SU-DHL-6 (cell line): ENCODE data around the gene RGS16.

ENCODE experiments used
- H2AFZ ChIP-seq: fragments of 200-600 bp; sonication (generic); 2 replicates; pipeline ENCODE4 v1.6.1; 2014; ENCODE audit warnings: low read depth, mild to moderate bottlenecking, moderate library complexity, mixed read lengths, antibody characterized with exemption, low read length; ENCODE audit not compliant: severe bottlenecking
- H3F3A ChIP-seq: fragments of 200-600 bp; shearing (Covaris generic); 2 replicates; pipeline ENCODE4 v1.6.0; 2016; ENCODE audit warnings: antibody characterized with exemption, mild to moderate bottlenecking; ENCODE audit not compliant: insufficient read depth
- H3K27ac ChIP-seq: fragments of 200-600 bp; sonication (generic); 2 replicates; pipeline ENCODE4 v1.5.1; 2016; ENCODE audit warnings: low read depth, mild to moderate bottlenecking, low read length, moderate library complexity, mixed read lengths
- H3K27me3 ChIP-seq: fragments of 200-600 bp; sonication (generic), shearing (Covaris generic); 2 replicates; pipeline ENCODE4 v1.6.0; 2014; ENCODE audit warnings: mild to moderate bottlenecking, low read length
- H3K36me3 ChIP-seq: fragments of 200-600 bp; sonication (generic); 2 replicates; pipeline ENCODE4 v1.6.1; 2014; ENCODE audit warnings: mild to moderate bottlenecking, low read length, mixed read lengths
- H3K4me2 ChIP-seq: fragments of 300-600, 200-600 bp; shearing (Covaris generic), sonication (generic); 2 replicates; pipeline ENCODE4 v1.6.0; 2014; ENCODE audit warnings: low read length, low read depth, mild to moderate bottlenecking; ENCODE audit not compliant: poor library complexity, severe bottlenecking
- H3K4me3 ChIP-seq: fragments of 200-600 bp; sonication (generic); 2 replicates; pipeline ENCODE4 v1.5.1; 2014; ENCODE audit warnings: antibody characterized with exemption, low read length, mild to moderate bottlenecking, mixed read lengths; ENCODE audit not compliant: insufficient read depth, poor library complexity, severe bottlenecking
- H3K79me2 ChIP-seq: fragments of 200-600 bp; sonication (generic); 2 replicates; pipeline ENCODE4 v1.6.1; 2014; ENCODE audit warnings: mild to moderate bottlenecking, low read length, moderate library complexity; ENCODE audit not compliant: insufficient read depth
- H3K9ac ChIP-seq: fragments of 200-600 bp; sonication (generic); 2 replicates; pipeline ENCODE4 v1.7.0; 2014; ENCODE audit warnings: mild to moderate bottlenecking, low read length
- H3K9me2 ChIP-seq: fragments of 200-600 bp; sonication (generic); replicated peaks from 2 replicates; pipeline ENCODE4 v1.6.1; 2014; ENCODE audit warnings: low read length; ENCODE audit not compliant: insufficient read depth
- H3K9me3 ChIP-seq: fragments of 200-600 bp; sonication (generic); 2 replicates; pipeline ENCODE4 v1.6.1; 2014; ENCODE audit warnings: low read length, mixed read lengths; ENCODE audit not compliant: insufficient read depth
- H4K20me1 ChIP-seq: fragments of 200-600 bp; sonication (generic); 2 replicates; pipeline ENCODE4 v1.6.1; 2014; ENCODE audit warnings: low read depth, mild to moderate bottlenecking, antibody characterized with exemption, low read length, moderate library complexity, mixed read lengths
- EZH2phosphoT487 ChIP-seq: fragments of 200-600 bp; sonication (generic), shearing (Covaris generic); conservative IDR thresholded peaks from 2 replicates; pipeline ENCODE4 v1.6.1; 2018; ENCODE audit warnings: mild to moderate bottlenecking, antibody characterized with exemption, low read length, moderate library complexity, mixed read lengths
- TF ChIP-seq, protein P1 (sequence below): fragments of 200-600 bp; sonication (generic); IDR thresholded peaks from one replicate; pipeline ENCODE4 v1.5.1; 2017; ENCODE audit warnings: antibody characterized with exemption, mild to moderate bottlenecking, low read length, moderate library complexity; ENCODE audit not compliant: insufficient read depth, poor library complexity, severe bottlenecking

RGS16 gene

DNA sequence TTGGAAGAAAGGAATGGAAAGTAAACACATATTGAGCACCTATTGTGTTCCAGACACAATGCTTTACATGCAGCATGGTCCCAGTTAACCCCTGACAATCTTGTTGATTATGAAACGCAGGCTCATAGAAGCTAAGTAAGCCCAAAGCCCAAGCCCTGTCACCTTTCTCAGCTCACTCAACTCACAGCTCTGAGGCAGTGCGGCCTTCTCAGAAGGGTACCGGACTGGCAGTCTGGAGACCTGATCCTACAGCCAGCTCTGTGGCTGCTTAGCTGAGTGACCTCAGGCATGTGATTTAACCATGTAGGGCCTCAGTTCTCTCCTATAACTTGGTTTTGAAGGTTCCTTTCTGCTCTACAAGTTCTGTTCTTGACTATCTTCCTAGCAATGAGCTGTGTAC is 14.7 kb downstream of the RGS16 start:
- Histone ChIP-seq H3K9ac (peak overlapping the region; percentile 71), H3K9me3 (no peaks in the 10 kb centered on the region), H2AFZ (peak overlapping the region; percentile 94), H3K79me2 (no peaks in the 10 kb centered on the region), H3K36me3 (no peaks in the 10 kb centered on the region), H3K27me3 (no peaks in the 10 kb centered on the region), H3K9me2 (no peaks in the 10 kb centered on the region), H3K27ac (no peak overlapping the region), H3F3A (no peaks in the 10 kb centered on the region), H3K4me2 (peak overlapping the region; percentile 68), H3K4me3 (peak overlapping the region; percentile 75), H4K20me1 (no peaks in the 10 kb centered on the region)
- TF ChIP-seq, protein P1, sequence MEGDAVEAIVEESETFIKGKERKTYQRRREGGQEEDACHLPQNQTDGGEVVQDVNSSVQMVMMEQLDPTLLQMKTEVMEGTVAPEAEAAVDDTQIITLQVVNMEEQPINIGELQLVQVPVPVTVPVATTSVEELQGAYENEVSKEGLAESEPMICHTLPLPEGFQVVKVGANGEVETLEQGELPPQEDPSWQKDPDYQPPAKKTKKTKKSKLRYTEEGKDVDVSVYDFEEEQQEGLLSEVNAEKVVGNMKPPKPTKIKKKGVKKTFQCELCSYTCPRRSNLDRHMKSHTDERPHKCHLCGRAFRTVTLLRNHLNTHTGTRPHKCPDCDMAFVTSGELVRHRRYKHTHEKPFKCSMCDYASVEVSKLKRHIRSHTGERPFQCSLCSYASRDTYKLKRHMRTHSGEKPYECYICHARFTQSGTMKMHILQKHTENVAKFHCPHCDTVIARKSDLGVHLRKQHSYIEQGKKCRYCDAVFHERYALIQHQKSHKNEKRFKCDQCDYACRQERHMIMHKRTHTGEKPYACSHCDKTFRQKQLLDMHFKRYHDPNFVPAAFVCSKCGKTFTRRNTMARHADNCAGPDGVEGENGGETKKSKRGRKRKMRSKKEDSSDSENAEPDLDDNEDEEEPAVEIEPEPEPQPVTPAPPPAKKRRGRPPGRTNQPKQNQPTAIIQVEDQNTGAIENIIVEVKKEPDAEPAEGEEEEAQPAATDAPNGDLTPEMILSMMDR: no peak
- no peak for TF ChIP-seq EZH2phosphoT487

DNA sequence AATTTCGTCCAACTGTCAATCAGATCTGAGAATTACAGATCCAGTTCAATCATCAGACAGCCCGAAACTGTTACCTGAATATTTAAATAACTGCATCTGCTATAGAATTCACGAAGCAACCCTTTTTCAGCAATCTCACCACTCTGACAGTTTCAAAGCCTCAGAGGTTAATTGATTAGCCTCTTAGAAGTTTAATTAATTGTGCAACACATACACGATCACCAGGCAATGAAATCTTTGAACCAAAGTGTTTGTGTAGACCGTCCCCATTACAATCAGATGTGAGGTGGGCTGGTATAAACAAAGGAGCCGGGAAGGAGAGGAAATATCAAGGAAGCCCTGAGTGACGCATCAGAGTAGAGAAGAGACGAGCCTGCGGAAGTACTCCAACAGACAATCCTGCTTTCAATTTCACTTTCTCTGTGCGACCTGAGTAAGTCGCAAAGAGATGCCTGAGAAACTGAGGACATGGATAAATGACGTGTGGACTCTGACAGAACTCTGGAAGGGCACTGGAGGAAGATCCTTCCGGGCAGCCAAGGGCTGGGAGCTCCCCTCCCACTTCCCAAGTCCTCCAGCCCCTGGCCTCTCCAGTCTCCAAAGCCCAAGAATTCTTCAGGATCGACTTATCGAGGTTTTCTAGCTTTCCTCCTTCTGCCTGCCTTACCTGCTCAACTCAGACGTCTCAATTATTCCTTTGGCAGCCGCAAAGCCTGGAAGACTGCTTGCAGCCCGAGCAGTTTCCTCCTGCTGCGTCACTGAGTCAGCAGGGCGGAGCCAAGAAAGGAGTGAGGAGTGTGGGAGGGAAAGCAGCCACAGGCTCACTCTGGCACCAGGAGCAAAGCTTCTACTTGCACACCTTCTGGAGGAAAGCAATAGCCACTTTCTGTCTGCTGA is 15.4 kb downstream of the RGS16 start, which contains the start of gene RNASEL:
RNASEL (minus strand) TSS at position 757 of the 897 bp plus-strand sequence. CDS start 2,450 bp downstream, outside the sequence.
- peak within 1 kb of the TSS; percentile 47 for H3K27ac ChIP-seq
- no peaks in the 10 kb centered on the region for H4K20me1 ChIP-seq
- no peaks in the 10 kb centered on the region for H3K79me2 ChIP-seq
- H3K36me3 ChIP-seq: no peaks in the 10 kb centered on the region
- peak within 1 kb of the TSS; percentile 94 for H2AFZ ChIP-seq
- H3K9ac ChIP-seq: peak within 1 kb of the TSS; percentile 71
- TF ChIP-seq EZH2phosphoT487: no peak
- TF ChIP-seq, protein P1: no peak
- H3K4me2 ChIP-seq: peak within 1 kb of the TSS; percentile 68
- no peaks in the 10 kb centered on the region for H3F3A ChIP-seq
- no peaks in the 10 kb centered on the region for H3K27me3 ChIP-seq
- no peaks in the 10 kb centered on the region for H3K9me2 ChIP-seq
- peak within 1 kb of the TSS; percentile 75 for H3K4me3 ChIP-seq
- H3K9me3 ChIP-seq: no peaks in the 10 kb centered on the region

DNA sequence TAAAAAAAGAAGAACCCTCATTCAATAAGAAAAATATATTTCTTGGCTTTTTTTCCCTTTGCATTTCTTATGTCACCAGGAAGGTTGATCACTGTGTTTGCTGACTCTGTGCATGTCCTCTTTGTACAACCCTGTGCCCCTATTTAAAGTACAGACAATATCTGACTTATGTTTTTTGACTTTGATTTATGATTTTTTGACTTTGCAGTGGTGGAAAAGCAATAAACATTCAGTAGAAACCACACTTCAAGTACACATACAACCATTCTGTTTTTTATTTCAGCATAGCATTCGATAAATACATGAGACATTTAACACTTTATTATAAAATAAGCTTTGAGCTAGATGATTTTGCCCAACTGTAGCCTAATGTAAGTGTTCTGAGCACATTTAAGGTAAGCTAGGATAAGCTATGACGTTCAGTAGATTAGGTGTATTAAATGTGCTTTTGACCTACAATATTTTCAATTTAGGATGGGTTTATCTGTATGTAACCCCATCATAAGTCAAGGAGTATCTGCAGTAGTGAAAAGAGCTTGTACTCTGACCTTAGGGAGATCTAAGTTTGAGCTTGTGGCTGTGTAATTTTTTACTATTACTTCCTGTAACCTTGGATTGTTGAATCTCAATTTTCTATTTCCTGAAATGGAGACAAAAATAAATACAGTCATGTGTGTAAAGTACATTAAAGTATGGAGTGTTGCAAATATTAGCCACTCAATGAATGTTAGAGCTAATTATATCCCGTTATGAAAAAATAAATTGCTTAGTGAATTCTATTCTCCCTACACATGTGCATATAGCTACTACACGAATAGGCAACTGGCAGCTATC is 16.3 kb downstream of the RGS16 start:
- H3K79me2 ChIP-seq: no peaks in the 10 kb centered on the region
- no peaks in the 10 kb centered on the region for H3K36me3 ChIP-seq
- H3K9me2 ChIP-seq: no peaks in the 10 kb centered on the region
- TF ChIP-seq, protein P1: no peak
- TF ChIP-seq EZH2phosphoT487: no peak
- H3K4me2 ChIP-seq: peak overlapping the region; percentile 68
- H4K20me1 ChIP-seq: no peaks in the 10 kb centered on the region
- peak overlapping the region; percentile 75 for H3K4me3 ChIP-seq
- peak overlapping the region; percentile 94 for H2AFZ ChIP-seq
- H3K27ac ChIP-seq: 0 out of 2 replicates have a peak overlapping the region, but pooled peaks have one; percentile 47
- H3K9ac ChIP-seq: peak overlapping the region; percentile 71
- no peaks in the 10 kb centered on the region for H3F3A ChIP-seq
- no peaks in the 10 kb centered on the region for H3K9me3 ChIP-seq
- H3K27me3 ChIP-seq: no peaks in the 10 kb centered on the region
